GM23338 (cell line): Measurements from ENCODE around the gene BMPER. TPM values are rescaled to one million over a fixed set of nuclear protein-coding genes. Genes with fewer than 3 reads are reported as not detected.

Experiments
- ATAC-seq: fragments of 200-7000 bp; cut with Tn5 transposase; 3 replicates; pipeline ENCODE4 v1.9.1; 2020
- DNase-seq: peaks from one replicate; pipeline ENCODE4 v3.0.0-alpha.2; 2015; ENCODE audit warnings: low spot score
- H2AFZ ChIP-seq: fragments of 200-600 bp; sonication (generic); 2 replicates; pipeline ENCODE4 v1.8.0; 2016; ENCODE audit warnings: antibody characterized with exemption, mild to moderate bottlenecking, moderate library complexity
- H3F3A ChIP-seq: fragments of 200-600 bp; sonication (generic); replicated peaks from 2 replicates; pipeline ENCODE4 v1.8.0; 2017; ENCODE audit warnings: antibody characterized with exemption, mixed run types, low read depth
- H3K27ac ChIP-seq: fragments of 200-600 bp; sonication (generic); 2 replicates; pipeline ENCODE4 v1.6.1; 2016; ENCODE audit warnings: low read depth
- H3K27me3 ChIP-seq: fragments of 200-600 bp; sonication (generic); 2 replicates; pipeline ENCODE4 v1.8.0; 2016; ENCODE audit warnings: mild to moderate bottlenecking, mixed run types, moderate library complexity; ENCODE audit not compliant: insufficient read depth
- H3K36me3 ChIP-seq: fragments of 200-600 bp; sonication (generic); 2 replicates; pipeline ENCODE4 v1.8.0; 2016; ENCODE audit warnings: mild to moderate bottlenecking; ENCODE audit not compliant: insufficient read depth
- H3K4me1 ChIP-seq: fragments of 200-600 bp; sonication (generic); 2 replicates; pipeline ENCODE4 v1.8.0; 2016; ENCODE audit warnings: mild to moderate bottlenecking, moderate library complexity; ENCODE audit not compliant: insufficient read depth
- H3K4me2 ChIP-seq: fragments of 200-600 bp; sonication (generic); 2 replicates; pipeline ENCODE4 v1.7.1; 2017; ENCODE audit warnings: mixed run types
- H3K4me3 ChIP-seq: fragments of 200-600 bp; sonication (generic); 2 replicates; pipeline ENCODE4 v1.6.1; 2016; ENCODE audit warnings: mixed run types
- H3K79me2 ChIP-seq: fragments of 200-600 bp; sonication (generic); replicated peaks from 2 replicates; pipeline ENCODE4 v1.8.0; 2017; ENCODE audit warnings: mild to moderate bottlenecking; ENCODE audit not compliant: insufficient read depth
- H3K9me2 ChIP-seq: fragments of 200-600 bp; sonication (generic); 2 replicates; pipeline ENCODE4 v1.8.0; 2017; ENCODE audit not compliant: insufficient read depth
- H4K20me1 ChIP-seq: fragments of 200-600 bp; sonication (generic); replicated peaks from 2 replicates; pipeline ENCODE4 v1.8.0; 2017; ENCODE audit warnings: mild to moderate bottlenecking; ENCODE audit not compliant: insufficient read depth
- H3K27ac Mint-ChIP-seq: 2 replicates; pipeline ENCODE4 v1.8.0; 2020; ENCODE audit warnings: inconsistent platforms, mild to moderate bottlenecking, moderate library complexity, mixed read lengths
- H3K27me3 Mint-ChIP-seq: 3 replicates; pipeline ENCODE4 v1.8.0; 2022; ENCODE audit warnings: low read depth, mild to moderate bottlenecking, moderate library complexity, mixed read lengths, inconsistent platforms; ENCODE audit not compliant: insufficient read depth, poor library complexity
- H3K36me3 Mint-ChIP-seq: 3 replicates; pipeline ENCODE4 v1.8.0; 2021; ENCODE audit warnings: low read depth, mild to moderate bottlenecking, inconsistent platforms, moderate library complexity, mixed read lengths
- H3K4me1 Mint-ChIP-seq: 3 replicates; pipeline ENCODE4 v1.8.0; 2020; ENCODE audit warnings: mild to moderate bottlenecking, inconsistent platforms, mixed read lengths
- H3K4me3 Mint-ChIP-seq: 3 replicates; pipeline ENCODE4 v1.8.0; 2021; ENCODE audit warnings: moderate library complexity, mild to moderate bottlenecking, inconsistent platforms, mixed read lengths
- H3K9me3 Mint-ChIP-seq: 3 replicates; pipeline ENCODE4 v1.8.0; 2020; ENCODE audit warnings: moderate library complexity, mild to moderate bottlenecking, inconsistent platforms, mixed read lengths
- CREB1 ChIP-seq: fragments of 250-450 bp; sonication (Bioruptor Pico); IDR thresholded peaks from 2 replicates; pipeline ENCODE4 v1.5.0; 2020; ENCODE audit warnings: low read depth, mild to moderate bottlenecking, moderate library complexity
- CTCF ChIP-seq, 2 experiments: fragments of 200-600 bp in 1 of 2; sonication (generic) in 1 of 2; conservative IDR thresholded peaks; 2 replicates each; pipeline versions ENCODE4 v1.5.1 to v1.6.1; 2016 to 2017; ENCODE audit warnings: antibody characterized with exemption in 2 of 2, low read depth in 2 of 2, mild to moderate bottlenecking in 2 of 2, moderate library complexity in 1 of 2
- EZH2 ChIP-seq: fragments of 200-600 bp; sonication (generic); IDR thresholded peaks from one replicate; pipeline ENCODE4 v1.8.0; 2017; ENCODE audit warnings: antibody characterized with exemption, mild to moderate bottlenecking, low read depth; ENCODE audit not compliant: unreplicated experiment
- NANOG ChIP-seq: IDR thresholded peaks from 2 replicates; pipeline ENCODE4 v1.6.1; 2016; ENCODE audit warnings: antibody characterized with exemption, borderline replicate concordance
- ZNF114 ChIP-seq: fragments of 250-450 bp; sonication (Bioruptor Pico); IDR thresholded peaks from 2 replicates; pipeline ENCODE4 v1.5.0; 2020; ENCODE audit warnings: mild to moderate bottlenecking, moderate library complexity
- ZNF331 ChIP-seq: fragments of 250-450 bp; sonication (Bioruptor Pico); IDR thresholded peaks from 2 replicates; pipeline ENCODE4 v1.5.0; 2020; ENCODE audit warnings: low read depth, mild to moderate bottlenecking, moderate library complexity
- polyA plus RNA-seq: library from polyadenylated mRNA; unstranded; fragments of >200 nt; fragmentation: Nextera tagmentation; extraction: Ambion mirVana; gene quantifications from 2 replicates; pipeline ENCODE4 v1.2.1, GENCODE V29; 2016
- total RNA-seq: library from RNA; depleted of rRNA; stranded (reverse); fragments of >200 nt; shearing (Covaris generic); gene quantifications from 2 replicates; pipeline ENCODE4 v1.2.3, GENCODE V29; 2014
- TF ChIP-seq, protein P1 (sequence below): fragments of 250-450 bp; sonication (Bioruptor Pico); IDR thresholded peaks from 2 replicates; pipeline ENCODE4 v1.5.0; 2020; ENCODE audit warnings: mild to moderate bottlenecking, moderate library complexity

Gene BMPER
- total and polyA plus RNA-seq, 2 experiments from 2014 or later: 0.53 to 1.4 TPM

- Histone ChIP-seq H3K79me2 (no peaks in the 10 kb centered on the region), H3K4me2 (no peak overlapping the region), H3K4me1 (peaks cover 6% of the 10 kb centered on the region; the same call in 1 of the 2 replicates), H3F3A (no peaks in the 10 kb centered on the region), H3K36me3 (no peaks in the 10 kb centered on the region), H3K4me3 (no peak overlapping the region), H3K9me2 (no peaks in the 10 kb centered on the region), H4K20me1 (no peaks in the 10 kb centered on the region; the same call in 1 of the 2 replicates), H2AFZ (no peak overlapping the region), H3K27me3 (peaks cover 35% of the 10 kb centered on the region), H3K27ac (no peak overlapping the region)
- H3K4me3 Mint-ChIP-seq: no peak overlapping the region
- peaks cover 13% of the 10 kb centered on the region for H3K27me3 Mint-ChIP-seq
- H3K27ac Mint-ChIP-seq: no peak overlapping the region
- DNase-seq (no peak), ATAC-seq (no peak)
- no peaks in the 10 kb centered on the region for H3K9me3 Mint-ChIP-seq
- peak in 1 of 2 experiments; percentile 18; a peak in 2 of 4 replicates for TF ChIP-seq CTCF (conservative IDR thresholded peaks at IDR 0.05; ENCODE audit: low read depth in 2 of 2)
- TF ChIP-seq CREB1 (CRISPR knock-in tag): no peak
- H3K36me3 Mint-ChIP-seq: no peaks in the 10 kb centered on the region
- H3K4me1 Mint-ChIP-seq: 0 out of 3 replicates have a peak, but pooled peaks cover 3% of the 10 kb centered on the region
Observed at GRCh38 chr7:33909318-33909717, 4.0 kb downstream of the BMPER start.

DNA sequence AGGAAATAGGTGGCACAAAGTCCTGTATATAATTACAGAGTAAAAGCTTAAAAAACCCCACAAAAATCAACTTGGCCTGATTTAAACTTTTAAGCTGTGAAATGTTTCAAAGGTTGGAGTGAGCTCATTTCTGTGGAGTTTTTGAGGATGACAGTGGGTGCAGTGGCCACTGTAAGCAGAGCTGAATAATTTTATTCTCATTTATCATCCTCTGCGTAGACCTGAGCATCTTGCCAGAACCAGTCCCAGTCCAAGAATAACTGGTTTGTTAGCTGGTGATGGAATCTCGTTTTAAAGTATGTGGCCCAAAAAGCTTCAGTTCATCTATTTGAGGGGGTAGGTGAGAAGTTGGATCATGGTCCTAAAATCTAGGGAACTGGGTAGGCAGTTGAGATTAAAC is 4.4 kb downstream of the BMPER start:
- no peaks in the 10 kb centered on the region for H3K36me3 Mint-ChIP-seq
- no peak overlapping the region for H3K27ac ChIP-seq
- H2AFZ ChIP-seq: no peak overlapping the region
- TF ChIP-seq NANOG: no peak
- TF ChIP-seq EZH2: no peak
- TF ChIP-seq ZNF114 (CRISPR knock-in tag): no peak
- TF ChIP-seq ZNF331 (CRISPR knock-in tag): no peak
- TF ChIP-seq CREB1 (CRISPR knock-in tag): no peak
- TF ChIP-seq, protein P1, sequence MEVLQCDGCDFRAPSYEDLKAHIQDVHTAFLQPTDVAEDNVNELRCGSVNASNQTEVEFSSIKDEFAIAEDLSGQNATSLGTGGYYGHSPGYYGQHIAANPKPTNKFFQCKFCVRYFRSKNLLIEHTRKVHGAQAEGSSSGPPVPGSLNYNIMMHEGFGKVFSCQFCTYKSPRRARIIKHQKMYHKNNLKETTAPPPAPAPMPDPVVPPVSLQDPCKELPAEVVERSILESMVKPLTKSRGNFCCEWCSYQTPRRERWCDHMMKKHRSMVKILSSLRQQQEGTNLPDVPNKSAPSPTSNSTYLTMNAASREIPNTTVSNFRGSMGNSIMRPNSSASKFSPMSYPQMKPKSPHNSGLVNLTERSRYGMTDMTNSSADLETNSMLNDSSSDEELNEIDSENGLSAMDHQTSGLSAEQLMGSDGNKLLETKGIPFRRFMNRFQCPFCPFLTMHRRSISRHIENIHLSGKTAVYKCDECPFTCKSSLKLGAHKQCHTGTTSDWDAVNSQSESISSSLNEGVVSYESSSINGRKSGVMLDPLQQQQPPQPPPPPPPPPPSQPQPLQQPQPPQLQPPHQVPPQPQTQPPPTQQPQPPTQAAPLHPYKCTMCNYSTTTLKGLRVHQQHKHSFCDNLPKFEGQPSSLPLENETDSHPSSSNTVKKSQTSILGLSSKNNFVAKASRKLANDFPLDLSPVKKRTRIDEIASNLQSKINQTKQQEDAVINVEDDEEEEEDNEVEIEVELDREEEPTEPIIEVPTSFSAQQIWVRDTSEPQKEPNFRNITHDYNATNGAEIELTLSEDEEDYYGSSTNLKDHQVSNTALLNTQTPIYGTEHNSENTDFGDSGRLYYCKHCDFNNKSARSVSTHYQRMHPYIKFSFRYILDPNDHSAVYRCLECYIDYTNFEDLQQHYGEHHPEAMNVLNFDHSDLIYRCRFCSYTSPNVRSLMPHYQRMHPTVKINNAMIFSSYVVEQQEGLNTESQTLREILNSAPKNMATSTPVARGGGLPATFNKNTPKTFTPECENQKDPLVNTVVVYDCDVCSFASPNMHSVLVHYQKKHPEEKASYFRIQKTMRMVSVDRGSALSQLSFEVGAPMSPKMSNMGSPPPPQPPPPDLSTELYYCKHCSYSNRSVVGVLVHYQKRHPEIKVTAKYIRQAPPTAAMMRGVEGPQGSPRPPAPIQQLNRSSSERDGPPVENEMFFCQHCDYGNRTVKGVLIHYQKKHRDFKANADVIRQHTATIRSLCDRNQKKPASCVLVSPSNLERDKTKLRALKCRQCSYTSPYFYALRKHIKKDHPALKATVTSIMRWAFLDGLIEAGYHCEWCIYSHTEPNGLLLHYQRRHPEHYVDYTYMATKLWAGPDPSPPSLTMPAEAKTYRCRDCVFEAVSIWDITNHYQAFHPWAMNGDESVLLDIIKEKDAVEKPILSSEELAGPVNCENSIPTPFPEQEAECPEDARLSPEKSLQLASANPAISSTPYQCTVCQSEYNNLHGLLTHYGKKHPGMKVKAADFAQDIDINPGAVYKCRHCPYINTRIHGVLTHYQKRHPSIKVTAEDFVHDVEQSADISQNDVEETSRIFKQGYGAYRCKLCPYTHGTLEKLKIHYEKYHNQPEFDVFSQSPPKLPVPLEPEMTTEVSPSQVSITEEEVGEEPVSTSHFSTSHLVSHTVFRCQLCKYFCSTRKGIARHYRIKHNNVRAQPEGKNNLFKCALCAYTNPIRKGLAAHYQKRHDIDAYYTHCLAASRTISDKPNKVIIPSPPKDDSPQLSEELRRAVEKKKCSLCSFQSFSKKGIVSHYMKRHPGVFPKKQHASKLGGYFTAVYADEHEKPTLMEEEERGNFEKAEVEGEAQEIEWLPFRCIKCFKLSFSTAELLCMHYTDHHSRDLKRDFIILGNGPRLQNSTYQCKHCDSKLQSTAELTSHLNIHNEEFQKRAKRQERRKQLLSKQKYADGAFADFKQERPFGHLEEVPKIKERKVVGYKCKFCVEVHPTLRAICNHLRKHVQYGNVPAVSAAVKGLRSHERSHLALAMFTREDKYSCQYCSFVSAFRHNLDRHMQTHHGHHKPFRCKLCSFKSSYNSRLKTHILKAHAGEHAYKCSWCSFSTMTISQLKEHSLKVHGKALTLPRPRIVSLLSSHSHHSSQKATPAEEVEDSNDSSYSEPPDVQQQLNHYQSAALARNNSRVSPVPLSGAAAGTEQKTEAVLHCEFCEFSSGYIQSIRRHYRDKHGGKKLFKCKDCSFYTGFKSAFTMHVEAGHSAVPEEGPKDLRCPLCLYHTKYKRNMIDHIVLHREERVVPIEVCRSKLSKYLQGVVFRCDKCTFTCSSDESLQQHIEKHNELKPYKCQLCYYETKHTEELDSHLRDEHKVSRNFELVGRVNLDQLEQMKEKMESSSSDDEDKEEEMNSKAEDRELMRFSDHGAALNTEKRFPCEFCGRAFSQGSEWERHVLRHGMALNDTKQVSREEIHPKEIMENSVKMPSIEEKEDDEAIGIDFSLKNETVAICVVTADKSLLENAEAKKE (CRISPR knock-in tag): no peak
- no peak for TF ChIP-seq CTCF (conservative IDR thresholded peaks at IDR 0.05; ENCODE audit: low read depth in 2 of 2)

More for the DNA sequence above, 4.4 kb downstream of the BMPER start:
- Histone ChIP-seq H3K27me3 (peaks cover 31% of the 10 kb centered on the region), H4K20me1 (no peaks in the 10 kb centered on the region; the same call in 1 of the 2 replicates), H3K4me1 (peaks cover 6% of the 10 kb centered on the region; the same call in 1 of the 2 replicates), H3K4me3 (no peak overlapping the region), H3K79me2 (no peaks in the 10 kb centered on the region), H3K4me2 (no peak overlapping the region), H3K36me3 (no peaks in the 10 kb centered on the region), H3K9me2 (no peaks in the 10 kb centered on the region), H3F3A (no peaks in the 10 kb centered on the region)
- no peak overlapping the region for H3K4me3 Mint-ChIP-seq
- no peaks in the 10 kb centered on the region for H3K9me3 Mint-ChIP-seq
- peaks cover 11% of the 10 kb centered on the region for H3K27me3 Mint-ChIP-seq
- DNase-seq: no peak
- 0 out of 3 replicates have a peak, but pooled peaks cover 3% of the 10 kb centered on the region for H3K4me1 Mint-ChIP-seq
- no peak overlapping the region for H3K27ac Mint-ChIP-seq
- ATAC-seq: no peak
